Activated CD4-positive, CD25-positive, alpha-beta regulatory T cell treated with anti-CD3 and anti-CD28 coated beads, Interleukin-2, amount 50 U/mL, for 24 hours (primary cell): ENCODE results near the gene IL36A.

ENCODE experiments used
- ATAC-seq, 2 donors: fragments of 150-1000 bp; cut with Tn5 transposase; one replicate each; pipeline ENCODE4 v1.10.0; 2021; ENCODE audit warnings: mild to moderate bottlenecking in 1 of 2, moderate library complexity in 1 of 2

The IL36A gene

DNA sequence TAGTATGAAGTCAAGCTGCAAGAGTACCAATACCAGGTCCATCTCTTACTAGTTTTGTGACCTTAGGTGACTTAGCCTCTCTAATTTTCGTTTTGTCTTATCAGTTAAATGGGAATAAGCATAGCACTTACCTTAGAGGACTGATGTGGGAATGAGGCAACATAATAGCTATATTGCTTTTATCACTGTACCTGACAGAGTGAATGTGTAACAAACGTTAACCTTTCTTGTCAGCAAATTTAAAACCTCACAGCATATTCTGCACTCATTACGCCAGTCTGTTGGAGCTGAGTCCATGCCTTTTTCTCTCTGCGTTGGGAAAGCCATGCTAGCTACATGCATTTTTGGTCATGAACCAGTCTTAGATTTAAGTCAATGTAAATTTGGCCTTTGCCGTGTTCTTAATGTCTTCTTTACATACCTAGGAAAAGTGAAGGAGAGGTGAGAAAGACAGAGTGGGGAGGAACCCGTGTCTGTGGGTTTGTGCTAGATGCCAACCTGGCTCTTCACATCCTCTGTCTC is 47.2 kb downstream of the IL36A start, which contains the start of gene IL36B:
Gene IL36B, minus strand, starts transcription at position 472 of the 522 bp plus-strand sequence.
- no peak for ATAC-seq

DNA sequence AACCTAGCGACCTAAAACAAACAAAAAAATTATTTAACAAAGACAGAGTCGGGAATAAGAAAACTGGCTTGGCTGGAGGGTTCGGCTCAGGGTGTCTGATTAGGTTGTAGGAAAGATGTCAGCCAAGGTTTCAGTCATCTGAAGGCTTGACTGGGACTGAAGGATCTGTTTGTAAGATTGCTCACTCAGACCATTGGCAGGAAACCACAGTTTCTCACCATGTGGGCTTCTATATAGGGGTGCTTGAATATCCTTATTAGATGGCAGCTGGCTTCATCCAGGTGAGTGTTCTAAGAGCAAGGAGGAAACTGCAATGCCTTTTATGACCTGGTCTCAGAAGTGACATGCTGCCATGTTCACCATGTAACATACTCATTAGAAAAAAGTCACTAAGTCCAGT is 48.4 kb downstream of the IL36A start:
- ATAC-seq = peak in 1 of 2 donors; percentile 12

DNA sequence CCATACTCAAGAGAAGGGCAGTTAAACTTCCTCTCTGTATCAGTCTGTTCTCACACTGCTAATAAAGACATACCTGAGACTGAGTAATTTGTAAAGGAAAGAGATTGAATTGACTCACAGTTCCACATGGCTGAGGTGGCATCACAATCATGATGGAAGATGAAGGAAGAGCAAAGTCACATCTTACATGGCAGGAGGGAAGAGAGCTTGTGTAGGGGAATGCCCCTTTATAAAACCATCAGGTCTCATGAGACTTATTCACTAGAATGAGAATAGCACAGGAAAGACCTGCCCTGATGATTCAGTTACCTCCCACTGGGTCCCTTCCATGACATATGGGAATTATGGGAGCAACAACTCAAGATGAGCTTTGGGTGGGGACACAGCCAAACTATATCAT is 48.8 kb downstream of the IL36A start:
- peak; percentile 31 to 54 for ATAC-seq

DNA sequence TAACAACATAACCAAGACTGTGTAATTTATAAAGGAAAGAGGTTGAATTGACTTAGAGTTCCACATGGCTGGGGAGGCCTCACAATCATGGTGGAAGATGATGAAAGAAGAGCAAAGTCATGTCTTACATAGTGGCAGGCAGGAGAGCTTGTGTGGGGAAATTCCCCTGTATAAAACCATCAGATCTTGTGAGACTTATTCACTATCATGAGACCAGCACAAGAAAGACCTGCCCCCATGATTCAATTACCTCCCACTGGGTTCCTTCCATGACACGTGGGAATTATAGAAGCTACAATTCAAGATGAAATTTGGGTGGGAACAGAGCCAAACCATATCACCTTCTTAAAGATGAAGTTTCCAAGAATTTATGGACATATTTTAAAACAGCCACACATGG is 51.3 kb downstream of the IL36A start:
- ATAC-seq = peak; percentile 45 to 71

DNA sequence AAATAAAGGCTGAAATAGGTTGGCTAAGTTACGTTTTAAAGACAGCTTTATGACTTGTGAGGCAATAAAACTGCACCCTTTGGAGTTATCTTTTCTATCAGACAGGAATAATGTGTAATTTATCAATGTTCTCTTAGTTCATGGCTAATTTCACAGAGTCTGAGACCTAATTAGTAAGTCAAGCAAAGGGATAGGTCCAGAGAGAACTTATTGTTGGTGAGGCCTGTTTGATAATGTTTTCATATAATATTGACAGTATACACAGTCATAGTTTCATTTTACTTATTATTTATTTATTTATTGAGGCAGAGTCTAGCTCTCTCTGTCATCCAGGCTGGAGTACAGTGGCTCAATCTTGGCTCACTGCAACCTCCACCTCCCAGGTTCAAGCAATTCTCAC is 51.9 kb downstream of the IL36A start:
- ATAC-seq = no peak
